ENCODE results near the gene KRT72. TPM values are rescaled to one million over a fixed set of nuclear protein-coding genes. Genes with fewer than 3 reads are reported as not detected.

The KRT72 gene
- total and polyA plus RNA-seq, 10 donors, result 0.52 to 2.2 (median 0.93) TPM; not detected in 1

DNA sequence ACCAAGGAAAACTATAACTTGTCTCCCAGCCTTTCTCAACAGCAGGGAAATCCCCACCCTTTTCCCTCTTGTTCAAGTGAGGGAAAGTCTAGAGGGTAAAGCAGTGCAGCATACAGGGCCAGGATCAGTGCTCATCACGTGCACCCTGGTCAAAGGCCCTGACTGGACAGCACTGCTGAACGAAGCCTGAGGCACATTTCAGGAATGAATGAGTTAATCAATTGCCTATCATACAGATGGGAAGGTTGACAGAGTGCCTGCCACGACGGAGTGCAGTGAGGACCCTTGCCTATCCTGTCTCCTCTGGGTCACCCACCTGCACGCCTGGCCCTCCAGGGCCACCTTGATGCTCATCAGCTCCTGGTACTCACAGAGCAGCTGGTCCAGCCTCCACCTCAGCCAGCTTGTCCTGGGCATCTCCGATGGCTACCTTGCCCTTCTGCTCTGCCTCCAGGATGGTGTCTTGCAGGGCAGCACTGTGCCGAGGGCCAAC, 28.8 kb upstream of the KRT72 start:
- WGBS, 5 donors, result 76 to 87% (median 78%) methylated on average over 7 of the region's 7 CpGs
- no peak overlapping the region for H3K27ac ChIP-seq
- H3K36me3 ChIP-seq, result no peaks in the 10 kb centered on the region
- TF ChIP-seq POLR2A (IDR thresholded peaks at IDR 0.05) (no peak), POLR2AphosphoS5 (IDR thresholded peaks at IDR 0.05) (no peak), CTCF (IDR thresholded peaks at IDR 0.05 in 8 of 11, conservative IDR thresholded peaks at IDR 0.05 in 3 of 11) (no peak)
- H3K4me1 ChIP-seq, result peaks cover 0 to 8% (median 0%) of the 10 kb centered on the region in 6 donors
- peaks cover 0 to 18% (median 0%) of the 10 kb centered on the region in 7 donors for H3K27me3 ChIP-seq (replicated peaks in 1 of 7)
- H3K9me3 ChIP-seq, result no peaks in the 10 kb centered on the region
- peak; percentile 55 for DNase-seq
- intact Hi-C loops (cut with DNase I; ENCODE audit: low total_unique reads), result no loop called here
- no peak overlapping the region for H3K4me3 ChIP-seq

DNA sequence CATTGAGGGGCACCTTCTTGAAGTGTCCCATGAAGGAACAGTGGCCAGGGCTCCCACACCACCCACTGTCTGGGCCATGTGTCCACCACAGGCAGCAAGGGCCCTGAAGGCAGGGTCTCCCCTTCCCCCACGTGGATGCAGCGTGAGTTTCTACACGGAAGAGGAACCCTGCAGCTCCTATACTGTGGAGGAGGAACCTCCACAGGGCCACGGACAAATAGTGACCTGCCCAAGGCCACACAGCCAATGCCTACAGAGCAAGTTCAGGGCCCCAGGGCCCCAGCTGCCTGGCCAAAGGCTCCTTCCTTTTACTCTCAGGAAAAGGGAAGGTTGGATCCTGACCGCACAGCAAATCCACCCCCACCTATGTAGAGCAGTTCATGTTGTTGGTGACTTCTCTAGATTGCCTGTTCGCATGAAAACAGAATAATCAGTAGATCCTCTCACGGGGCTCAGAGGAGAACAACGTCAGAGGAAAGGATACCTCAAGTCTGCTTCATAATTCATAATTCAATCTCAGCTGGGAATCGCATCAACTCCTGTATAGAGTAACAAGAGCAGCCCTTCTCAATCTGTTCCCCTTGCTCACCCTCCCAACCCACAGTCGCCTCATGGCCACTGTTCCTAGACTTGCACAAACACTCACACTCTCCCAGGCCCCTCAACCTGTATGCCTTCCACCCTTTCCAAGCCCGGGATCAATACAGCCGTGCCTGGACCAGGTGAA, 28.2 kb upstream of the KRT72 start:
- intact Hi-C loops (cut with DNase I; ENCODE audit: low total_unique reads), result no loop called here
- no peaks in the 10 kb centered on the region for H3K9me3 ChIP-seq
- H3K4me1 ChIP-seq, result peaks cover 0 to 8% (median 0%) of the 10 kb centered on the region in 6 donors
- H3K4me3 ChIP-seq, result no peak overlapping the region
- no peak overlapping the region for H3K27ac ChIP-seq
- TF ChIP-seq POLR2AphosphoS5 (IDR thresholded peaks at IDR 0.05) (no peak), CTCF (IDR thresholded peaks at IDR 0.05 in 8 of 11, conservative IDR thresholded peaks at IDR 0.05 in 3 of 11) (no peak), POLR2A (IDR thresholded peaks at IDR 0.05) (no peak)
- H3K36me3 ChIP-seq, result no peaks in the 10 kb centered on the region
- peaks cover 0 to 16% (median 0%) of the 10 kb centered on the region in 7 donors for H3K27me3 ChIP-seq (replicated peaks in 1 of 7)
- 62 to 83% (median 79%) methylated on average over 8 to 12 of the region's 12 CpGs for WGBS, 5 donors
- peak; percentile 65 for DNase-seq

GRCh38 chr12:52628841-52629240, 27.6 kb upstream of the KRT72 start:
- intact Hi-C loops (cut with DNase I; ENCODE audit: low total_unique reads), result no loop called here
- H3K36me3 ChIP-seq, result no peaks in the 10 kb centered on the region
- no peak for TF ChIP-seq POLR2A (IDR thresholded peaks at IDR 0.05)
- no peak for TF ChIP-seq POLR2AphosphoS5 (IDR thresholded peaks at IDR 0.05)
- no peak for TF ChIP-seq CTCF (IDR thresholded peaks at IDR 0.05 in 8 of 11, conservative IDR thresholded peaks at IDR 0.05 in 3 of 11)
- H3K9me3 ChIP-seq, result peaks cover 0 to 6% (median 0%) of the 10 kb centered on the region in 8 donors
- H3K4me1 ChIP-seq, result peaks cover 0 to 8% (median 0%) of the 10 kb centered on the region in 6 donors
- DNase-seq, result no peak
- H3K27ac ChIP-seq, result no peak overlapping the region
- H3K27me3 ChIP-seq (replicated peaks in 1 of 7), result peaks cover 0 to 13% (median 0%) of the 10 kb centered on the region in 7 donors
- no peak overlapping the region for H3K4me3 ChIP-seq
- WGBS, 5 donors, result 73 to 97% (median 81%) methylated on average over 1 to 2 of the region's 2 CpGs

DNA sequence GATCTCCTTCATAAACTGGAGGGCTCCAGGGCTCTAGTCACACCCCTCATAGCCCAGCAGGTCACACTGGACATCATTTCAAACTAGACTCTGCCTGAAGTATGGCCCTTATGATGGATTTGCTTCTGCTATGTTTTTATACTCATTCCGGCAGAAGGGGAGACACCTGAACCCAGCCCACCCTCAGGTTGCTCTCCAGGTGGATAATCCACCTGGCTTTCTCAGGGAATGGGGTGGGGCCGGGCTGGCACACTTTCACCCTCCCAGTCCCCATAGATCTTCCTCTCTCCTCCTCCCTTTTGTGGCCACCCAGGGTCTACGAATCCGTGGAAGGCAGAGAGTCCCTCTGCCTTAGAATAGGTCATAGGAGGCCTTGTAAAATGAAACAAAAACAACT, 26.8 kb upstream of the KRT72 start:
- H3K4me1 ChIP-seq, result peaks cover 0 to 8% (median 0%) of the 10 kb centered on the region in 6 donors
- DNase-seq, result peak; percentile 23
- H3K27ac ChIP-seq, result no peak overlapping the region
- no peaks in the 10 kb centered on the region for H3K36me3 ChIP-seq
- 75 to 90% (median 84%) methylated on average over 4 of the region's 4 CpGs for WGBS, 5 donors
- peaks cover 0 to 12% (median 0%) of the 10 kb centered on the region in 8 donors for H3K9me3 ChIP-seq
- H3K27me3 ChIP-seq (replicated peaks in 1 of 7), result peaks cover 0 to 13% (median 0%) of the 10 kb centered on the region in 7 donors
- H3K4me3 ChIP-seq, result no peak overlapping the region
- intact Hi-C loops (cut with DNase I; ENCODE audit: low total_unique reads), result no loop called here
- TF ChIP-seq POLR2A (IDR thresholded peaks at IDR 0.05) (no peak), POLR2AphosphoS5 (IDR thresholded peaks at IDR 0.05) (no peak), CTCF (IDR thresholded peaks at IDR 0.05 in 8 of 11, conservative IDR thresholded peaks at IDR 0.05 in 3 of 11) (no peak)

Measured in spleen (tissue), 11 donors.